ENCODE data around the gene RDH12. TPM values are rescaled to one million over a fixed set of nuclear protein-coding genes. Genes with fewer than 3 reads are reported as not detected.

Gene RDH12
- total and polyA plus RNA-seq, 2 donors = 0.24 to 3.4 TPM

DNA sequence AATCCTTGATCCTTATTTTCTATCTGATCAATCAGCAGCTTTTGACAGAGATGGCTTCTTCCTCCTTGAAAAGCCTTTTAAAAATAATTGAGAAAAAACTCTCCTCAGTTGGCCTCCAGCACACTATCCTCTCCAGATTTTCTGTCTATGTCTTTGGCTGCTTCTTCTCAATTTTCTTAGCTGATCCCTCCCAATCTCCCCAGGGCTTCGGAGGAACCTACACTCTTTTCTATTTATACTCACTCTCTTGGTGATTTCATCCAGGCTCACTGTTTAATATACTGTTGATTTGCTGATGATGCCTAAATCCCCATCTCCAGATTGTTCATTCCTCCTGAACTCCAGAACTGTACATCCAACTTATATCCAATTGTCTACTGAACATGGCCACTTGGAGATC is 54.8 kb downstream of the RDH12 start:
- WGBS = 100% methylated on average over 1 of the region's 1 CpG
- no peak for DNase-seq (ENCODE audit: low read depth in 6 of 9, low spot score in 9 of 9)
- no peak overlapping the region for H3K27ac ChIP-seq (ENCODE audit: low read depth in 1 of 2, low read length in 1 of 2)
- no peaks in the 10 kb centered on the region for H3K27me3 ChIP-seq (ENCODE audit: control insufficient read depth in 2 of 2, insufficient read depth in 1 of 2, low read length in 1 of 2)
- no peak overlapping the region for H3K4me3 ChIP-seq (ENCODE audit: low read length in 2 of 2)
- no peaks in the 10 kb centered on the region for H3K4me1 ChIP-seq (ENCODE audit: control insufficient read depth in 2 of 2, insufficient read depth in 2 of 2, low read length in 2 of 2)
- no peaks in the 10 kb centered on the region for H3K9me3 ChIP-seq (ENCODE audit: control insufficient read depth in 2 of 2, insufficient read depth in 1 of 2, low read length in 1 of 2)
- peaks cover 50 to 63% of the 10 kb centered on the region in 2 donors for H3K36me3 ChIP-seq (ENCODE audit: control insufficient read depth in 2 of 2, insufficient read depth in 2 of 2, low read length in 1 of 2)

DNA sequence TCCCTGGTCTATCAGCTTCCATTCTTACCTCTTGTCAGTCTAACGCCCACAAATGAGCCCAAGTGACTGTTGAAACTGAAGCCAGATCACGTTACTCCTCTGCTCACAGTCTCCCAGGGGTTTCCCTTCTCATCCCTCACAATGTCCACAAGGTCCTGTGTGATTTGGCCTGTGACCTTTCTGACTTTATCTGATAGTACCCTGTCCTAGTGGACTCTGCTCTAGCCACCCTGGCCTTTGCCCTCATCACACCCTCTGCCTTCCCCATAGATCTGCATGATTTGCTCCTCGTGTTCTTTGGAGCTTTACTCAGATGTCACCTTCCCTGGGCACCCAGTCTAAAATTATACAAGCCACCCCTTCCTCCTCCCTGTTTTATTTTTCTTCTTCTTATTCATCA is 55.5 kb downstream of the RDH12 start:
- no peaks in the 10 kb centered on the region for H3K4me1 ChIP-seq (ENCODE audit: control insufficient read depth in 2 of 2, insufficient read depth in 2 of 2, low read length in 2 of 2)
- no peaks in the 10 kb centered on the region for H3K9me3 ChIP-seq (ENCODE audit: control insufficient read depth in 2 of 2, insufficient read depth in 1 of 2, low read length in 1 of 2)
- no peak overlapping the region for H3K27ac ChIP-seq (ENCODE audit: low read depth in 1 of 2, low read length in 1 of 2)
- WGBS = 94% methylated on average over 3 of the region's 3 CpGs
- H3K27me3 ChIP-seq (ENCODE audit: control insufficient read depth in 2 of 2, insufficient read depth in 1 of 2, low read length in 1 of 2) = no peaks in the 10 kb centered on the region
- H3K4me3 ChIP-seq (ENCODE audit: low read length in 2 of 2) = no peak overlapping the region
- no peak for DNase-seq (ENCODE audit: low read depth in 6 of 9, low spot score in 9 of 9)
- H3K36me3 ChIP-seq (ENCODE audit: control insufficient read depth in 2 of 2, insufficient read depth in 2 of 2, low read length in 1 of 2) = peaks cover 48 to 61% of the 10 kb centered on the region in 2 donors

DNA sequence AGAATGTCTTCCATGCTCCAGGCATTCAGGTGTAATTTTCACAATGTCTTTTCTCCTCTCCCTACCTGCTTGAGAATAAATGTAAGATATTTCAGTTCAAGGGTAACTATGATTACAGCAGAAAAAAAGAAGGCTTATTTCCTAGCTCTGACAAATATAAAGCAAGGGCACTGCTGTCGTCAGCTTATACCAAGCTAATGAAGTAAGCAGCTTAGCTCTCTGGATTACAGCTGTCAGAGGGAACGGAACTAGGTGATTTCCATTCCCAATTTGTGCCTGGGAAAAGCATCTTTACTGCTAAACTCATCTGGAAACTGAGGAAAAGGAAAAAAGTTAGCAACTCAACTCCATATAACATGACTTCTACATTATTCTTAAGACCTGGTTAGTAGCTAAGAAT is 58.2 kb downstream of the RDH12 start:
- Histone ChIP-seq H3K36me3 (ENCODE audit: control insufficient read depth in 2 of 2, insufficient read depth in 2 of 2, low read length in 1 of 2) (peaks cover 35 to 57% of the 10 kb centered on the region in 2 donors), H3K9me3 (ENCODE audit: control insufficient read depth in 2 of 2, insufficient read depth in 1 of 2, low read length in 1 of 2) (no peaks in the 10 kb centered on the region), H3K4me3 (ENCODE audit: low read length in 2 of 2) (no peak overlapping the region), H3K4me1 (ENCODE audit: control insufficient read depth in 2 of 2, insufficient read depth in 2 of 2, low read length in 2 of 2) (no peaks in the 10 kb centered on the region), H3K27me3 (ENCODE audit: control insufficient read depth in 2 of 2, insufficient read depth in 1 of 2, low read length in 1 of 2) (no peaks in the 10 kb centered on the region), H3K27ac (ENCODE audit: low read depth in 1 of 2, low read length in 1 of 2) (no peak overlapping the region)
- no peak for DNase-seq (ENCODE audit: low read depth in 6 of 9, low spot score in 9 of 9)
- WGBS = over 99% methylated on average over 2 of the region's 2 CpGs

DNA sequence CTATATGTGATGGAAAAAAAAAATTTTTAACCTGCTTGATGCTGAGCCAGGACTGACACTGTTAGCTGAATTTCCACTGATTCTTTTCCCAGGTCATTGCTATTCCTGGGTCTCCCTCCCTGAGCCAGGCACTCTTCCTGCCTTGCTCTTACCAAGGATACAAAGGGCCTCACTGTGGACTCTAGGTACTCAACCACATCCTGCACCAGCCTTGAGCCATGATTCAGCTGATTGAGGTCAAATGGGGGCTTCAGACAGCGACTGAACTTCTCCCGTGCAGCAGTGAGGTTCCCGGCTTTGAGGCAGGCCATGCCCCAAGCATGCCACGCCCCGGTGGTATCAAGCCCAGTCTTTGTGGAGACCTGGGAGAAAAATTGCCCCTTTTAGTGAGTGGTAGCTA is 60.4 kb downstream of the RDH12 start:
- no peak for DNase-seq (ENCODE audit: low read depth in 6 of 9, low spot score in 9 of 9)
- Histone ChIP-seq H3K27ac (ENCODE audit: low read depth in 1 of 2, low read length in 1 of 2) (no peak overlapping the region), H3K27me3 (ENCODE audit: control insufficient read depth in 2 of 2, insufficient read depth in 1 of 2, low read length in 1 of 2) (no peaks in the 10 kb centered on the region), H3K9me3 (ENCODE audit: control insufficient read depth in 2 of 2, insufficient read depth in 1 of 2, low read length in 1 of 2) (no peaks in the 10 kb centered on the region), H3K4me1 (ENCODE audit: control insufficient read depth in 2 of 2, insufficient read depth in 2 of 2, low read length in 2 of 2) (no peaks in the 10 kb centered on the region), H3K36me3 (ENCODE audit: control insufficient read depth in 2 of 2, insufficient read depth in 2 of 2, low read length in 1 of 2) (peaks cover 45 to 68% of the 10 kb centered on the region in 2 donors), H3K4me3 (ENCODE audit: low read length in 2 of 2) (no peak overlapping the region)
- 90% methylated on average over 5 of the region's 5 CpGs for WGBS

DNA sequence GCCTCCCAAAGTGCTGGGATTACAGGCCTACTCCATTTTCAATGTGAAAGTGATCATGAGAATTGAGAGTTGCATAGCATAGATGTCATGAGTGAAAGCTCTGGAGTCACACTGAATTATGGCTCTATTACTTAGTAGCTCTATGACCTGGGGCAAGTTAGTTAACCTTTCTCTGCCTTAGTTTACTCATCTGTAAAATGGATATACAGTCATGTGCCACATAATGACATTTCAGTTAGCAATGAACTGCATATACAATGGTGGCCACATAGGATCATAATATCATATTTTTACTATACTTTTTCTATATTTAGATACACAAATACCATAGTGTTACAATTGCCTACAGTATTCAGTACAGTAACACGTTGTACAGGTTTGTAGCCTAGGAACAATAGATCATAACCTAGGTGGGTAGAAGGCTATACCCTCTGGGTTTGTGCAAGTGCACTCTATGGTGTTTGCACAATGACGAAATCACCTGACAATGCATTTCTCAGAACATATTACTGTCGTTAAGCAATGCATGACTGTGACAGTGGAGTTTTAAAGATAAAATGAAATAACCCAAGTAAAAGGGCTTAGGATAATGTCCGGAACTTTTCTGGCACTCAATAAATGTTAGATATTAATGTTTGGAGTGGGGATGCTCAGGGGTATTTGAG is 61.6 kb downstream of the RDH12 start:
- Histone ChIP-seq H3K27me3 (ENCODE audit: control insufficient read depth in 2 of 2, insufficient read depth in 1 of 2, low read length in 1 of 2) (no peaks in the 10 kb centered on the region), H3K4me3 (ENCODE audit: low read length in 2 of 2) (no peak overlapping the region), H3K27ac (ENCODE audit: low read depth in 1 of 2, low read length in 1 of 2) (no peak overlapping the region), H3K36me3 (ENCODE audit: control insufficient read depth in 2 of 2, insufficient read depth in 2 of 2, low read length in 1 of 2) (peaks cover 54 to 77% of the 10 kb centered on the region in 2 donors), H3K4me1 (ENCODE audit: control insufficient read depth in 2 of 2, insufficient read depth in 2 of 2, low read length in 2 of 2) (no peaks in the 10 kb centered on the region), H3K9me3 (ENCODE audit: control insufficient read depth in 2 of 2, insufficient read depth in 1 of 2, low read length in 1 of 2) (no peaks in the 10 kb centered on the region)
- 98% methylated on average over 4 of the region's 4 CpGs for WGBS
- DNase-seq (ENCODE audit: low read depth in 6 of 9, low spot score in 9 of 9) = no peak

DNA sequence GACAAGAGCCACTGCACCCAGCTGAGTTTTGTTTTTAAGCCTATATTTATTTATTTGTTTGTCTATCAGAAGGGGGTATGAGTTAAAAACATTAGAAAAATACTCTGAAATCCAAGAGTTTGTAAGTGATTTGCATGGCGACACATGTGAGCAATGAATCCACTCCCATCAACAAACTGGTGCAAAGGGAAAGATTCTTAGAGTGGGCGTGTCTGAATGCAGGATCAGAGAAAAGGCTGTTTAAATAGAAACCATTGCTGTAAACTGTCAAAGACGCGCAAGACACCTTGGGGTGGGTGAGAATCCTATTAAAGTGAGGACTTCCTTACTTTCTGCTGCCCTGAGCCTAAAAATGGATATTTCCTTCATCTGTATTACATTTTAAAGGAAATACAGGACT is 62.8 kb downstream of the RDH12 start:
- Histone ChIP-seq H3K36me3 (ENCODE audit: control insufficient read depth in 2 of 2, insufficient read depth in 2 of 2, low read length in 1 of 2) (peaks cover 66 to 88% of the 10 kb centered on the region in 2 donors), H3K27me3 (ENCODE audit: control insufficient read depth in 2 of 2, insufficient read depth in 1 of 2, low read length in 1 of 2) (no peaks in the 10 kb centered on the region), H3K9me3 (ENCODE audit: control insufficient read depth in 2 of 2, insufficient read depth in 1 of 2, low read length in 1 of 2) (no peaks in the 10 kb centered on the region), H3K4me1 (ENCODE audit: control insufficient read depth in 2 of 2, insufficient read depth in 2 of 2, low read length in 2 of 2) (no peaks in the 10 kb centered on the region), H3K4me3 (ENCODE audit: low read length in 2 of 2) (no peak overlapping the region), H3K27ac (ENCODE audit: low read depth in 1 of 2, low read length in 1 of 2) (no peak overlapping the region)
- DNase-seq (ENCODE audit: low read depth in 6 of 9, low spot score in 9 of 9) = no peak
- WGBS = 98% methylated on average over 4 of the region's 4 CpGs

DNA sequence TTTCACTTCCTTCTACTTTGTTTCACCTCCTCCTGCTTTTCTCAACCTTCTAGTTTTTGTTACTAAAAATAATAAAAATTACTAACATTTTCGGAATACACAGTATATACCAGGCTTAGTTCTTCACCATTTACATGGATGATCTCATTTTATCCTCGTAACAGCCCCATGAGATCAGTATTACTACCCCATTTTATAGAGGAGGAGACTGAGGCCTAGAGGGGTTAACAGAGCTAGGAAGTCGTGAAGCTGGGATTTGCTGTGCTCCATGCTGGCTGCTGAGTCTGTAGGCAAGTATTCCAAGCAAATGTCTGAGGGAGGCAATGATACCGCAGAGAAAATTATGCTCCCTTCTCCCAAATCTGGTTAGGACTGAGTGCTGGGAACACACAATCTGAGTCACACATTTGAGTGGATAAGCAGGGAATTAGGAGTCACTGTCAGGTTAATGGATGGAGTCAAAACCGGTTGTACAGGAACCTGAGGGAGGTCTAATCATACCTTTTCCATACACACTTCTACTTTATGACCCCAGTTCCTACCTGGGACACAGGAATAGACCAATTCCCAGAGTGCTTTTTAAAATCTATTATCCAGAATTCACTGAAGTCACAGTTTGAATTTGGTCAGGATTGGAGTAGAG is 63.6 kb downstream of the RDH12 start:
- no peak for DNase-seq (ENCODE audit: low read depth in 6 of 9, low spot score in 9 of 9)
- no peak overlapping the region for H3K4me3 ChIP-seq (ENCODE audit: low read length in 2 of 2)
- H3K36me3 ChIP-seq (ENCODE audit: control insufficient read depth in 2 of 2, insufficient read depth in 2 of 2, low read length in 1 of 2) = peaks cover 70 to 86% of the 10 kb centered on the region in 2 donors
- H3K27ac ChIP-seq (ENCODE audit: low read depth in 1 of 2, low read length in 1 of 2) = no peak overlapping the region
- H3K4me1 ChIP-seq (ENCODE audit: control insufficient read depth in 2 of 2, insufficient read depth in 2 of 2, low read length in 2 of 2) = no peaks in the 10 kb centered on the region
- 97% methylated on average over 5 of the region's 5 CpGs for WGBS
- H3K9me3 ChIP-seq (ENCODE audit: control insufficient read depth in 2 of 2, insufficient read depth in 1 of 2, low read length in 1 of 2) = no peaks in the 10 kb centered on the region
- H3K27me3 ChIP-seq (ENCODE audit: control insufficient read depth in 2 of 2, insufficient read depth in 1 of 2, low read length in 1 of 2) = no peaks in the 10 kb centered on the region

DNA sequence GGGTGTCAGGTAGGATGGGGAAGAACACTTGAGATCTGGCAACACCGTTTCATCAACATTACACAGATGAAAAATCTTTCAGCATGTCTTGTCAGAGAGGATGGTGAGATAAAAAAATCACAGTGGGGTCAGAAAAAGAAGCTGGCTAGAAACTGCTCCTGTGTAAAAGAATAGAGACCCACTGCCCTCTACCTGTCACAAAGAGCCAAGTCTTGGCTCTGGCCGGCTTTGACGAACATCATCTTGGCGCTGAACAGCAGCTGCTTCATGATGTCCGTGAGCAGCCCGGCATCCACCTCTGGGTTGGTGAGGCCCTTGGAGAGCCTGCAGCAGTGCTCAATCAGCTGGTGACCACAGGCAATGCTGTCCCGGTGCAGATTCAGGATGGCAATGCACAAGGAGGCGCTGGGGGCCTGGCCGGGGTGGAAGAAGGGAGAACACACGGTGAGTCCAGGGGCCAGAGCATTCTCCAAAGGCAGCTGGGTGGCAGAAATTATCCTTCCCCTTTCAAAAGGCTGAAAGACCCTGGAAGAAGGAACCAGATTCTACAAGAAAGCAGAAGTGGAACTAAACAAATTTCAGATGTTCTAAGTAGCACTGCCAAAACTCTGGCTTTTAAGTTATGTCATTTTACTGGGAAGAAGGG is 64.5 kb downstream of the RDH12 start:
- no peaks in the 10 kb centered on the region for H3K27me3 ChIP-seq (ENCODE audit: control insufficient read depth in 2 of 2, insufficient read depth in 1 of 2, low read length in 1 of 2)
- no peak overlapping the region for H3K4me3 ChIP-seq (ENCODE audit: low read length in 2 of 2)
- H3K27ac ChIP-seq (ENCODE audit: low read depth in 1 of 2, low read length in 1 of 2) = no peak overlapping the region
- H3K36me3 ChIP-seq (ENCODE audit: control insufficient read depth in 2 of 2, insufficient read depth in 2 of 2, low read length in 1 of 2) = peaks cover 68 to 84% of the 10 kb centered on the region in 2 donors
- DNase-seq (ENCODE audit: low read depth in 6 of 9, low spot score in 9 of 9) = peak in 1 of 9 donors; percentile 9
- WGBS = 88% methylated on average over 10 of the region's 10 CpGs
- H3K4me1 ChIP-seq (ENCODE audit: control insufficient read depth in 2 of 2, insufficient read depth in 2 of 2, low read length in 2 of 2) = no peaks in the 10 kb centered on the region
- H3K9me3 ChIP-seq (ENCODE audit: control insufficient read depth in 2 of 2, insufficient read depth in 1 of 2, low read length in 1 of 2) = no peaks in the 10 kb centered on the region

DNA sequence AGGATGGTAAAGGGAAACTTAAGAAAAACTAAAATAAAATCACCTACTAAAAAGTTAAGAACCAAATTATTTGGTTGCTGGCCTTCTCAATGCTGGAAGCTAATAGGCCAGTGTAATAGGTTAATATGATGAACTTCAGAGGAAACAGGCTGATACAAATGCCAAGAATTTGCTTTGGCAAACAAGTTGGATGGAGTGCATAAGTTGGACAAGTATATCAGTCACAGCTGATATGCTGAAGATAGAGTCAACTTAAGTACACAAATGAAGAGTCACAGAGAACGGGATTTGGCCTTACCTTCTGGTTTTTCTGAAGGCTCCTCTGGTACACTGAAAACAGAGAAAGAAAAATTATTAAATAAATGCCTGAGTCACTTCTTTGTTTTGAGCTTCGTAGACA is 66.5 kb downstream of the RDH12 start:
- Histone ChIP-seq H3K36me3 (ENCODE audit: control insufficient read depth in 2 of 2, insufficient read depth in 2 of 2, low read length in 1 of 2) (peaks cover 72 to 84% of the 10 kb centered on the region in 2 donors), H3K27ac (ENCODE audit: low read depth in 1 of 2, low read length in 1 of 2) (no peak overlapping the region), H3K27me3 (ENCODE audit: control insufficient read depth in 2 of 2, insufficient read depth in 1 of 2, low read length in 1 of 2) (no peaks in the 10 kb centered on the region), H3K4me3 (ENCODE audit: low read length in 2 of 2) (no peak overlapping the region), H3K4me1 (ENCODE audit: control insufficient read depth in 2 of 2, insufficient read depth in 2 of 2, low read length in 2 of 2) (no peaks in the 10 kb centered on the region), H3K9me3 (ENCODE audit: control insufficient read depth in 2 of 2, insufficient read depth in 1 of 2, low read length in 1 of 2) (no peaks in the 10 kb centered on the region)
- DNase-seq (ENCODE audit: low read depth in 6 of 9, low spot score in 9 of 9) = no peak
- 97% methylated on average over 2 of the region's 2 CpGs for WGBS
